Muscle layer of colon (tissue), 2 donors: ENCODE measurements around the gene MELK.
"Not testable (repeated sequence)": the region's sequence is repeated elsewhere in the genome, so short reads cannot be mapped to it uniquely, and the experiment has no call there.

Experiments used
- H3K27ac ChIP-seq: one replicate; pipeline ENCODE4 v1.7.0; 2013; ENCODE audit warnings: low read depth, mild to moderate bottlenecking, low read length, moderate library complexity
- H3K27me3 ChIP-seq, 2 donors: one replicate each; pipeline ENCODE4 v1.7.0; 2013; ENCODE audit warnings: low read length in 2 of 2, mild to moderate bottlenecking in 2 of 2; ENCODE audit not compliant: insufficient read depth in 2 of 2, control insufficient read depth in 1 of 2
- H3K36me3 ChIP-seq: one replicate; pipeline ENCODE4 v1.7.0; 2013; ENCODE audit warnings: mild to moderate bottlenecking, low read length; ENCODE audit not compliant: insufficient read depth
- H3K4me1 ChIP-seq: one replicate; pipeline ENCODE4 v1.7.0; 2013; ENCODE audit warnings: mild to moderate bottlenecking, low read length; ENCODE audit not compliant: insufficient read depth
- H3K4me3 ChIP-seq, 2 donors: one replicate each; pipeline ENCODE4 v1.7.0; 2013; ENCODE audit warnings: low read length in 2 of 2, low read depth in 1 of 2, mild to moderate bottlenecking in 1 of 2, moderate library complexity in 1 of 2
- H3K9ac ChIP-seq: one replicate; pipeline ENCODE4 v1.7.0; 2013; ENCODE audit warnings: low read length
- H3K9me3 ChIP-seq: one replicate; pipeline ENCODE4 v1.7.0; 2013; ENCODE audit warnings: mild to moderate bottlenecking, low read length
- donor health status: abdominal sarcoma.
- donor health status: Adenocarcinoma of cecum.

MELK gene

DNA sequence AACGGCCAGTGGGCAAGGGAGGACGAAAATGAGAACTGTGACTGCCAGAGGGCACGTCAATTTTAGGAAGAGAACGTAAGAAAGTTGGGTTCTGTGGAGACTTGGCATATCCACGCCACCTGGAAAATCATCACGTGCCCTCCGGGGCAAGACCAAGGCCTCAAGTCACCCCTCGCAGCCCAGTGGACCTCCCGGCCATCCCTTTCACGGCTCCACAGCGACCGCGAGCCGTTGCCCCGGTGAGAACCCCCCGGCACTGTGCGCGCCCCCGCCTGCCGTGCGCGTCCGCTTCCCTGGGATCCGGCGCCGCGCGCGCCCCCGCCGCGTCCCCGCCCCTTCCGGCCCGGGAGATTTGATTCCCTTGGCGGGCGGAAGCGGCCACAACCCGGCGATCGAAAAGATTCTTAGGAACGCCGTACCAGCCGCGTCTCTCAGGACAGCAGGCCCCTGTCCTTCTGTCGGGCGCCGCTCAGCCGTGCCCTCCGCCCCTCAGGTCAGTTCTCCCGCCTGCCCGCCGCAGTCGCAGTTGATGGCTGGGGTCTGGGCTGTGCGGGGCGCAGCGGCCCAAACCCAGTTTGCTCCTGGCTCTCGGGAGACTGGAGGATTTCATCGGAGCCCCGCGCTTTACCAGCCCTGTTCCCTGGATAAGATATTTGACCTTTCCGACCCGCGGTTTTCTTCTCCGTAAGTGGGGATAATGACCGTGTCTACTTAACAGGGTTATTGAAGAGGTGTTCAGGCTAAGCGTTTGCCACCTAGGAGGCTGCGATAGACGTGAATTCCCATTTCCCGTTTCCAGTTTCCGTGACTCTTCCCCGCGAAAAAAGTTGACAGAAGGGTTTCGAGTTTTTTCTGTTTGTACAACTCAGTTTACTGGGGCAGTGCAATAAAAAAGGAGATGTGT is at the start of gene MELK:
Gene MELK, plus strand, starts transcription at position 381 of the 904 bp plus-strand sequence. CDS start 8,787 bp downstream, outside the sequence.
- peak within 1 kb of the TSS; percentile 55 to 70 for H3K4me3 ChIP-seq
- H3K9ac ChIP-seq = no peak within 1 kb of the TSS
- no peaks in the 10 kb centered on the region for H3K27me3 ChIP-seq
- H3K27ac ChIP-seq = peak within 1 kb of the TSS; percentile 39
- no peaks in the 10 kb centered on the region for H3K9me3 ChIP-seq
- peaks cover 12% of the 10 kb centered on the region for H3K4me1 ChIP-seq
- H3K36me3 ChIP-seq = no peaks in the 10 kb centered on the region

- no peaks in the 10 kb centered on the region for H3K9me3 ChIP-seq
- H3K36me3 ChIP-seq = no peaks in the 10 kb centered on the region
- H3K27me3 ChIP-seq = no peaks in the 10 kb centered on the region
- no peaks in the 10 kb centered on the region for H3K4me1 ChIP-seq
- H3K27ac ChIP-seq = no peak overlapping the region
- no peak overlapping the region for H3K4me3 ChIP-seq
- H3K9ac ChIP-seq = no peak overlapping the region
Observed at GRCh38 chr9:36530224-36530623, 42.5 kb upstream of the MELK start.

DNA sequence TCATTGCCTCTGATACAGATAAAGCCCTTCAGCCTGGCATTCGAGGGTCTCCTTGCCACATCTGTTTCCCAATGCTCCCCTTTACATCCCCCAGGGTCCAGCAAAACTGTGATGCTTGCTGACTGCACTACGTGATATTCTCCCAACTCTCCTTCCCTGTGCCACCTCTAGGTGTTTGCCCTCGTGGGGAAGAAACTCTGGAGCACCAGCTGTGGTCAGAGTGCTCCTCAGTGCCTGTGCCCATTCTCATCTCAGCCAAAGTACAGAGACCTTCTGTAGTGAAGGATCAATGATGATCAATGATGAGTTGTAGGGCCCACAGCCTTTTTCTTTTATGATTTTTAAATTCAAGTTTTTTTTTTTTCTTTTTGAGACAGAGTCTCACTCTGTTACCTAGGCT is 40.3 kb upstream of the MELK start:
- Histone ChIP-seq H3K36me3 (no peaks in the 10 kb centered on the region), H3K4me3 (no peak overlapping the region), H3K9me3 (no peaks in the 10 kb centered on the region), H3K27ac (no peak overlapping the region), H3K9ac (no peak overlapping the region), H3K27me3 (no peaks in the 10 kb centered on the region), H3K4me1 (no peaks in the 10 kb centered on the region)

DNA sequence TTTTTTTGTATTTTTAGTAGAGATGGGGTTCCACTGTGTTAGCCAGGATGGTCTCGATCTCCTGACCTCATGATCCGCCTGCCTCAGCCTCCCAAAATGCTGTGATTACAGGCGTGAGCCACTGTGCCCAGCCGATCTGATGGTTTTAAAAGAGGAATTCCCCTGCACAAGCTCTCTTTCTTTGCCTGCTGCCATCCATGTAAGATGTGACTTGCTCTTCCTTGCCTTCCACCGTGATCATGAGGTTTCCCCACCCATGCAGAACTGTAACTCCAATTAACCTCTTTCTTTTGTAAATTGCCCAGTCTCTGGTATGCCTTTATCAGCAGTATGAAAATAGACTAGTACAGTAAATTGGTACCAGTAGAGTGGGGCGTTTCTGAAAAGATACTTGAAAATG is 39.0 kb upstream of the MELK start:
- not testable (repeated sequence) for H3K9me3 ChIP-seq, H3K27ac ChIP-seq, H3K4me1 ChIP-seq, H3K4me3 ChIP-seq, H3K27me3 ChIP-seq, H3K36me3 ChIP-seq, H3K9ac ChIP-seq

DNA sequence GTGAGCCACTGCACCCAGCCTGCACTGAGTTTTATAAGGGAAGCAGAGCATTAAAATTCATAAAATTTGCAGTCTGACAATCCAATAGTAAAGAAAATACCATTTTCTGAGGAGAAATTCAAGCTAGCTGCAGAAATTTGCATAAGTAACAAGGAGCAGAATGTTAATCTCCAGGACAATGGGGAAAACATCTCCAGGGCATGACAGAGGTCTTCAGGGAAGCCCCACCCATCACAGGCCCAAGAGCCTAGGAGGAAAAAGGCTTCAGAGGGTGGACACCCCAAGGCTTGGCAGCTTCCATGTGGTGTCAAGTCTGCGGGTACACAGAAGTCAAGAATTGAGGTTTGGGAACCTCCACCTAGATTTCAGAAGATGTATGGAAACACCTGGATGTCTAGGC is 37.6 kb upstream of the MELK start:
- Histone ChIP-seq H3K4me1 (no peaks in the 10 kb centered on the region), H3K27ac (no peak overlapping the region), H3K36me3 (no peaks in the 10 kb centered on the region), H3K4me3 (no peak overlapping the region), H3K9me3 (no peaks in the 10 kb centered on the region), H3K27me3 (no peaks in the 10 kb centered on the region), H3K9ac (no peak overlapping the region)

DNA sequence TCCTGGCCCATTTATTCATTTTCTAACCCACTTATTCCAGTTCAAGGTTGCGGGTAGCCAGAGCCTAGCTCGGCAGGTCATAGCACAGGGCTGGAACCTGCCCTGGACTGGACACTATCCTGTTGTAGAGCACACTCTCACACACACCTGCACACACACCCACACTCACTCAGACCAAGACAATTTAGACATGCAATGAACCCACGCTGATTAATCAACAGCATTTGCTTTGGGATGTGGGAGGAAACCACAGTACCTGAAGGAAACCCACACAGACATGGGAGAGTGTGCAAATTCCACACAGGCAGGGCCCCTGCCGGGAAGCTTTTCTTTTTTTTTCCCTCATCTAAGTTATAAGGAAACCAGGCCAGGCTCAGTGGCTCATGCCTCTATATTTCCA is 34.8 kb upstream of the MELK start:
- Histone ChIP-seq H3K27ac (no peak overlapping the region), H3K9me3 (no peaks in the 10 kb centered on the region), H3K27me3 (no peaks in the 10 kb centered on the region), H3K36me3 (no peaks in the 10 kb centered on the region), H3K9ac (no peak overlapping the region), H3K4me1 (no peaks in the 10 kb centered on the region), H3K4me3 (no peak overlapping the region)

DNA sequence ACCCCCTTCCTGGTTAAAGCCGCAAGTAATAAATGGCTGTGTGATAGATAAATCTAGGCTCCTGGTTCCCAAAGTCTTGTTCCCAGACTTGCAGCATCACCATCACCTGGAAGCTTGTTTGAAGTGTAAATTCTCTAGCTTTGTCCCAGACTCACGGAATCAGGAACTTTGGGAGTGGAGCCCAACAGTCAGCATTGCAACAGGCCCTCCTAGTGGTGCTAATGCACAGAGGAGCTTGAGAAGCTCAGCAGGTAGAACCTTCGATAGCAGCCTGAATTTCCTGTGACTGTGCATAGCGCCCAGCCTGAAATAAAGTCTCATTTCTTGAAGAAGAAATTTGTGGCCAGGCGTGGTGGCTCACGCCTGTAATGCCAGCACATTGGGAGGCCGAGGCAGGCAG is 30.3 kb upstream of the MELK start:
- H3K4me3 ChIP-seq = no peak overlapping the region
- H3K27me3 ChIP-seq = no peaks in the 10 kb centered on the region
- no peaks in the 10 kb centered on the region for H3K9me3 ChIP-seq
- H3K9ac ChIP-seq = no peak overlapping the region
- no peaks in the 10 kb centered on the region for H3K4me1 ChIP-seq
- H3K27ac ChIP-seq = no peak overlapping the region
- no peaks in the 10 kb centered on the region for H3K36me3 ChIP-seq

DNA sequence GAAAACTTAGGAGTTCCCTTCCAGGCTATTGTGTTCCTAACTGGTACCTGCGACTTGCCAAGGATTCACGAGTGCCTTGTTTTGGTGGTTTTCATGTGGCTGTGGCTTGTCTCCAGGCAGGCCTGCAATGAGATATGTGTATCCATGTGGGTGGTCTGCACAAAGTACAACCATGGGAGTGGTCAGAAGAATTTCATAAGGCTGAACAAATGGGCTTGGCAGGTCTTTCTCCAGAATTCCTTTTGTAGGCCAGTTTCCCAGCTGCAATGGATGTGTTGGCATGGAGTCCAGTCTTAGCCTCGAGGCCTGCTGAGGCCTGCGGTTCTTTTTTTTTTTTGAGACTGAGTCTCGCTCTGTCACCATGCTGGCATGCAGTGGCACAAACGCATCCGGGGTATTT is 28.8 kb upstream of the MELK start:
- no peaks in the 10 kb centered on the region for H3K4me1 ChIP-seq
- H3K9ac ChIP-seq = no peak overlapping the region
- no peaks in the 10 kb centered on the region for H3K36me3 ChIP-seq
- H3K9me3 ChIP-seq = no peaks in the 10 kb centered on the region
- H3K27me3 ChIP-seq = no peaks in the 10 kb centered on the region
- no peak overlapping the region for H3K27ac ChIP-seq
- H3K4me3 ChIP-seq = no peak overlapping the region

DNA sequence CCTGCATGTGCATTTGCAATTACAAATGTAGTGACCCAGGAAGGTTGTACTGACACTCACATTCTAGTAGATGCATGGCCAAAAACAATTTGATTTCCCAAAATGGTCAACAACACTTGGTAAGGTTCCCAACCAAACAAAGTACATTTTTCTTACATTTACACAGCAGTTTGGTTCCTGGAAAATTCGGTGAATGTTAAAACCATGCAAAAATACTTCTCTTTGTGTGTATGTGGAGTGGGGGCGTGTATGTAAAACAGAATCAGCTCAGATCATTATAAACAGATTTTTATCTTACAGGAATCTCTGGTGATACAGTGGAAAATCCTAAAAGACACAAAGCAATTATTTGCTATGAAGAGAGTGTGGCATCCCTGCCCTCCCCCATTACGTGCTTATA is 25.1 kb upstream of the MELK start:
- H3K4me1 ChIP-seq = no peaks in the 10 kb centered on the region
- no peak overlapping the region for H3K27ac ChIP-seq
- H3K36me3 ChIP-seq = no peaks in the 10 kb centered on the region
- H3K9ac ChIP-seq = no peak overlapping the region
- no peak overlapping the region for H3K4me3 ChIP-seq
- no peaks in the 10 kb centered on the region for H3K9me3 ChIP-seq
- no peaks in the 10 kb centered on the region for H3K27me3 ChIP-seq

- H3K27ac ChIP-seq = no peak overlapping the region
- no peaks in the 10 kb centered on the region for H3K27me3 ChIP-seq
- H3K4me3 ChIP-seq = no peak overlapping the region
- no peak overlapping the region for H3K9ac ChIP-seq
- H3K4me1 ChIP-seq = no peaks in the 10 kb centered on the region
- no peaks in the 10 kb centered on the region for H3K9me3 ChIP-seq
- H3K36me3 ChIP-seq = no peaks in the 10 kb centered on the region
Observed at GRCh38 chr9:36548454-36548853, 24.2 kb upstream of the MELK start.

- no peaks in the 10 kb centered on the region for H3K27me3 ChIP-seq
- no peak overlapping the region for H3K9ac ChIP-seq
- H3K4me1 ChIP-seq = no peaks in the 10 kb centered on the region
- H3K4me3 ChIP-seq = no peak overlapping the region
- no peaks in the 10 kb centered on the region for H3K36me3 ChIP-seq
- H3K27ac ChIP-seq = no peak overlapping the region
- H3K9me3 ChIP-seq = no peaks in the 10 kb centered on the region
Observed at GRCh38 chr9:36550135-36550534, 22.6 kb upstream of the MELK start.

DNA sequence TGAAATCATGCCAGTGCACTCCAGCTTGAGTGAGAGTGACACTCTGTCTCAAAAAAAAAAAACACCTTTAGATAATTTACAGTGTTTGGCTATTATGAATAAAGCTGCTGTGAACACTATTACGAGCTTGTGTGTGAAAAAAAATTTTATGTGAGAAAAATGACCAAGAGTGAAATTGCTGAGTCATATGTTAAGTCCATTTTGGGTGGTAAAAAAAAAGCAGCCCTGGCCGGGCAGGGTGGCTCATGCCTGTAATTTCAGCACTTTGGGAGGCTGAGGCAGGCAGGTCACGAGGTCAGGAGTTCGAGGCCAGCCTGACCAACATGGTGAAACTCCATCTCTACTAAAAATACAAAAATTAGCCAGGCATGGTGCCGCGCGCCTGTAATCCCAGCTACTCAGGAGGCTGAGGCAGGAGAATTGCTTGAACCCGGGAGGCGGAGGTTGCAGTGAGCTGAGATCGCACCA is 22.0 kb upstream of the MELK start:
- H3K4me3 ChIP-seq, H3K36me3 ChIP-seq, H3K4me1 ChIP-seq, H3K27me3 ChIP-seq, H3K27ac ChIP-seq, H3K9me3 ChIP-seq, H3K9ac ChIP-seq: not testable (repeated sequence)
